ENCODE results near the gene CD58.

CD58 gene

GRCh38 chr1:116560704-116561490 lies 9.9 kb downstream of the CD58 start:
- Histone ChIP-seq H3K27ac (ENCODE audit: low read depth, low read length) (no peak overlapping the region), H3K4me1 (ENCODE audit: control insufficient read depth in 5 of 5, insufficient read depth in 5 of 5, low read length in 5 of 5) (peaks cover 0 to 7% (median 3%) of the 10 kb centered on the region in 5 donors), H3K9ac (ENCODE audit: low read length in 5 of 5) (no peak overlapping the region), H3K9me3 (ENCODE audit: control insufficient read depth in 5 of 5, low read length in 5 of 5) (no peaks in the 10 kb centered on the region), H3K4me3 (ENCODE audit: low read depth in 1 of 5, low read length in 5 of 5) (no peak overlapping the region), H3K36me3 (ENCODE audit: control insufficient read depth in 5 of 5, insufficient read depth in 5 of 5, low read length in 5 of 5) (no peaks in the 10 kb centered on the region), H3K27me3 (ENCODE audit: control insufficient read depth in 5 of 5, insufficient read depth in 4 of 5, low read length in 5 of 5) (no peaks in the 10 kb centered on the region)

GRCh38 chr1:116559304-116559761 lies 11.5 kb downstream of the CD58 start:
- no peaks in the 10 kb centered on the region for H3K36me3 ChIP-seq (ENCODE audit: control insufficient read depth in 5 of 5, insufficient read depth in 5 of 5, low read length in 5 of 5)
- no peak overlapping the region for H3K4me3 ChIP-seq (ENCODE audit: low read depth in 1 of 5, low read length in 5 of 5)
- no peaks in the 10 kb centered on the region for H3K9me3 ChIP-seq (ENCODE audit: control insufficient read depth in 5 of 5, low read length in 5 of 5)
- no peak overlapping the region for H3K27ac ChIP-seq (ENCODE audit: low read depth, low read length)
- no peak overlapping the region for H3K9ac ChIP-seq (ENCODE audit: low read length in 5 of 5)
- H3K4me1 ChIP-seq (ENCODE audit: control insufficient read depth in 5 of 5, insufficient read depth in 5 of 5, low read length in 5 of 5): peaks cover 0 to 17% (median 14%) of the 10 kb centered on the region in 5 donors
- H3K27me3 ChIP-seq (ENCODE audit: control insufficient read depth in 5 of 5, insufficient read depth in 4 of 5, low read length in 5 of 5): no peaks in the 10 kb centered on the region

- Histone ChIP-seq H3K9me3 (ENCODE audit: control insufficient read depth in 5 of 5, low read length in 5 of 5) (no peaks in the 10 kb centered on the region), H3K27me3 (ENCODE audit: control insufficient read depth in 5 of 5, insufficient read depth in 4 of 5, low read length in 5 of 5) (no peaks in the 10 kb centered on the region), H3K27ac (ENCODE audit: low read depth, low read length) (no peak overlapping the region), H3K9ac (ENCODE audit: low read length in 5 of 5) (no peak overlapping the region), H3K36me3 (ENCODE audit: control insufficient read depth in 5 of 5, insufficient read depth in 5 of 5, low read length in 5 of 5) (no peaks in the 10 kb centered on the region), H3K4me1 (ENCODE audit: control insufficient read depth in 5 of 5, insufficient read depth in 5 of 5, low read length in 5 of 5) (peaks cover 0 to 21% (median 16%) of the 10 kb centered on the region in 5 donors), H3K4me3 (ENCODE audit: low read depth in 1 of 5, low read length in 5 of 5) (no peak overlapping the region)
These were observed 12.3 kb downstream of the CD58 start for GRCh38 chr1:116558571-116558970.

- no peaks in the 10 kb centered on the region for H3K36me3 ChIP-seq (ENCODE audit: control insufficient read depth in 5 of 5, insufficient read depth in 5 of 5, low read length in 5 of 5)
- H3K9me3 ChIP-seq (ENCODE audit: control insufficient read depth in 5 of 5, low read length in 5 of 5): no peaks in the 10 kb centered on the region
- H3K4me3 ChIP-seq (ENCODE audit: low read depth in 1 of 5, low read length in 5 of 5): no peak overlapping the region
- H3K4me1 ChIP-seq (ENCODE audit: control insufficient read depth in 5 of 5, insufficient read depth in 5 of 5, low read length in 5 of 5): peaks cover 0 to 22% (median 16%) of the 10 kb centered on the region in 5 donors
- H3K27me3 ChIP-seq (ENCODE audit: control insufficient read depth in 5 of 5, insufficient read depth in 4 of 5, low read length in 5 of 5): no peaks in the 10 kb centered on the region
- H3K9ac ChIP-seq (ENCODE audit: low read length in 5 of 5): no peak overlapping the region
- H3K27ac ChIP-seq (ENCODE audit: low read depth, low read length): no peak overlapping the region
These were observed 12.7 kb downstream of the CD58 start for GRCh38 chr1:116558140-116558549.

- peaks cover 0 to 22% (median 16%) of the 10 kb centered on the region in 5 donors for H3K4me1 ChIP-seq (ENCODE audit: control insufficient read depth in 5 of 5, insufficient read depth in 5 of 5, low read length in 5 of 5)
- no peaks in the 10 kb centered on the region for H3K27me3 ChIP-seq (ENCODE audit: control insufficient read depth in 5 of 5, insufficient read depth in 4 of 5, low read length in 5 of 5)
- H3K9me3 ChIP-seq (ENCODE audit: control insufficient read depth in 5 of 5, low read length in 5 of 5): no peaks in the 10 kb centered on the region
- no peak overlapping the region for H3K9ac ChIP-seq (ENCODE audit: low read length in 5 of 5)
- no peak overlapping the region for H3K4me3 ChIP-seq (ENCODE audit: low read depth in 1 of 5, low read length in 5 of 5)
- H3K36me3 ChIP-seq (ENCODE audit: control insufficient read depth in 5 of 5, insufficient read depth in 5 of 5, low read length in 5 of 5): no peaks in the 10 kb centered on the region
- peak overlapping the region; percentile 38 for H3K27ac ChIP-seq (ENCODE audit: low read depth, low read length)
These were observed 13.4 kb downstream of the CD58 start for GRCh38 chr1:116557323-116557878.

DNA sequence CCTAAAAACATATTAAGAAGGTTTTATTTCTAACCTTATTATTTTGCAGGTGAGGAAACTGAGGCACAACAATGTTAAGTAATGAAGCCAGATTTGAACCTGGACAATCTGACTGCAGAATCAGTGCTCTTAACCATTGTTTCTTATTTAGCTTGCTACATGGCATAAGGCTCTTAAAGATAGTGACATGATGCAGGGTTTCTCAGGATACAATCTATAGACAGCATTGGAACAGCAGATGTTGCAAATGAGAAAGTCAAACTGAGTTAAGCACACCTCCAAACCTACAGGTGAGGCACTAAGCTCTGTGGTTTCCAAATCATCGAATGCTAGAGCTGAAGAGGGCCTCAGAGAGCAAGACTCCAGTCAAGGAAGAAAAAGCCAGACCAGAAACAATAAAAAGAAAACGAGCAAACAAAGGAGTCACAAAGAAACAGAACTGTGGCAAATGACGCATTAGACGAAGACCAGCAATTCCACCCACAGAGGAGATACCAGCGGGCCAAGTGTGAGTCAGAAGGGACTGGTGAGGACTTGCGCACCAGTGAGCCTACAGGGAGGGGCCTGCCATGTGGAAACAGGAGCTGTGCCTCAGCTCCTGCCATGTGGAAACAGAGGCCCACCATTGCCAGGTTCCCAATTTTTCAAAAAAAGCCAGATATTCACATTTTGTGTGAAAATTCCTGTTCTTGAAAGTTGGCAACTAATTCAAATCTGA lies 14.4 kb downstream of the CD58 start:
- Histone ChIP-seq H3K4me3 (ENCODE audit: low read depth in 1 of 5, low read length in 5 of 5) (no peak overlapping the region), H3K36me3 (ENCODE audit: control insufficient read depth in 5 of 5, insufficient read depth in 5 of 5, low read length in 5 of 5) (no peaks in the 10 kb centered on the region), H3K9me3 (ENCODE audit: control insufficient read depth in 5 of 5, low read length in 5 of 5) (no peaks in the 10 kb centered on the region), H3K27me3 (ENCODE audit: control insufficient read depth in 5 of 5, insufficient read depth in 4 of 5, low read length in 5 of 5) (no peaks in the 10 kb centered on the region), H3K9ac (ENCODE audit: low read length in 5 of 5) (no peak overlapping the region), H3K4me1 (ENCODE audit: control insufficient read depth in 5 of 5, insufficient read depth in 5 of 5, low read length in 5 of 5) (peaks cover 0 to 22% (median 16%) of the 10 kb centered on the region in 5 donors), H3K27ac (ENCODE audit: low read depth, low read length) (peak overlapping the region; percentile 38)

DNA sequence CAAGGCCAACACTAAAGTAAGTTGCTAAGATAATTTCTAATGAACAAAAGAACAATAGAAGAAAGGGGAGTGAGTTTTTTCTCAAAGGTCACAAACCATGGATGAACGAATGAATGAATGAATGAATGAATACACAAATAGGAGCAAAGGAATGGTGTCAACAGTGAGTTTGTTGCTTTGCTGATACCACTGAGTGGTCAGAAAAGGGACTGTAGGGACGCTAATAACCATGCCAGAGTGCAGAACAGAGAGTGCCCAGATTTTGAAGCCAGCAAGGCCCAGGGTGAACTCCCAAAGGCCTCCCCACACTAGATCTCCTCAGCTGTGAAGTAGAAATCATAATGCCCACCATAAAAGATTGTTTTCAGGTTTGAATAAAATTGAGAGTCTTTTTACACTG lies 15.9 kb downstream of the CD58 start:
- no peaks in the 10 kb centered on the region for H3K27me3 ChIP-seq (ENCODE audit: control insufficient read depth in 5 of 5, insufficient read depth in 4 of 5, low read length in 5 of 5)
- no peak overlapping the region for H3K4me3 ChIP-seq (ENCODE audit: low read depth in 1 of 5, low read length in 5 of 5)
- H3K36me3 ChIP-seq (ENCODE audit: control insufficient read depth in 5 of 5, insufficient read depth in 5 of 5, low read length in 5 of 5): no peaks in the 10 kb centered on the region
- no peaks in the 10 kb centered on the region for H3K9me3 ChIP-seq (ENCODE audit: control insufficient read depth in 5 of 5, low read length in 5 of 5)
- H3K27ac ChIP-seq (ENCODE audit: low read depth, low read length): peak overlapping the region; percentile 57
- no peak overlapping the region for H3K9ac ChIP-seq (ENCODE audit: low read length in 5 of 5)
- H3K4me1 ChIP-seq (ENCODE audit: control insufficient read depth in 5 of 5, insufficient read depth in 5 of 5, low read length in 5 of 5): peaks cover 0 to 22% (median 16%) of the 10 kb centered on the region in 5 donors

GRCh38 chr1:116553386-116554115 lies 17.3 kb downstream of the CD58 start:
- Histone ChIP-seq H3K27me3 (ENCODE audit: control insufficient read depth in 5 of 5, insufficient read depth in 4 of 5, low read length in 5 of 5) (no peaks in the 10 kb centered on the region), H3K36me3 (ENCODE audit: control insufficient read depth in 5 of 5, insufficient read depth in 5 of 5, low read length in 5 of 5) (no peaks in the 10 kb centered on the region), H3K9me3 (ENCODE audit: control insufficient read depth in 5 of 5, low read length in 5 of 5) (no peaks in the 10 kb centered on the region), H3K4me1 (ENCODE audit: control insufficient read depth in 5 of 5, insufficient read depth in 5 of 5, low read length in 5 of 5) (peaks cover 0 to 22% (median 16%) of the 10 kb centered on the region in 5 donors), H3K4me3 (ENCODE audit: low read depth in 1 of 5, low read length in 5 of 5) (no peak overlapping the region), H3K9ac (ENCODE audit: low read length in 5 of 5) (no peak overlapping the region), H3K27ac (ENCODE audit: low read depth, low read length) (no peak overlapping the region)

DNA sequence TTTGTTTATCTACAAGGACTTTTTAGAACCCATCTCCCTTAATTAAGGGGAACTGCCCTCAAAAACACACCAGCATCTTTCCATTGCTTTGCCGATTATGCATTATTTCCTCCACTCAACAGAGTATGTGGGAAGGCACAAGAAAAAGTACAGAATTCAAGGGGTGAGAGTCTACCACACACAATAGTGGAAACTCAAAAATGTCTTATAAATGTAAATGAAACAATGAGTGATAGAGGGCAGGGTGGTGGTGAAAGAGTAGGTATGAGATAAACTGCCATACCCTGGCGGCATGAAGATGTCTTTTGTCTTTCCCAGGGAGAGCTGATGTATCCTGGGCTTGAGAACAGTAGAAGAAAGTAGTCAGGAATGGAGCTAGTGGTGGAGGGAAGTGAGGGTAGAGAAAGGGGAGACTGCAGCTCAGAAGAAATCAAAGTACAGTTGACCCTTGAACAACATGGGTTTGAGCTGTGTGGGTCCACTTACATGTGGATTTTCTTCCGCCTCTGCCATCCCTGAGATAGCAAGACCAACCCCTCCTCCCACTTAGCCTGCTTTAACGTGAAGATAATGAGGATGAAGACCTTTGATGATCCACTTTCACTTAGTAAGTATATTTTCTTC lies 24.4 kb downstream of the CD58 start:
- H3K9me3 ChIP-seq (ENCODE audit: control insufficient read depth in 5 of 5, low read length in 5 of 5): no peaks in the 10 kb centered on the region
- H3K9ac ChIP-seq (ENCODE audit: low read length in 5 of 5): no peak overlapping the region
- H3K36me3 ChIP-seq (ENCODE audit: control insufficient read depth in 5 of 5, insufficient read depth in 5 of 5, low read length in 5 of 5): peaks cover 14 to 21% (median 15%) of the 10 kb centered on the region in 5 donors
- no peaks in the 10 kb centered on the region for H3K27me3 ChIP-seq (ENCODE audit: control insufficient read depth in 5 of 5, insufficient read depth in 4 of 5, low read length in 5 of 5)
- no peak overlapping the region for H3K4me3 ChIP-seq (ENCODE audit: low read depth in 1 of 5, low read length in 5 of 5)
- peaks cover 0 to 4% (median 0%) of the 10 kb centered on the region in 5 donors for H3K4me1 ChIP-seq (ENCODE audit: control insufficient read depth in 5 of 5, insufficient read depth in 5 of 5, low read length in 5 of 5)
- H3K27ac ChIP-seq (ENCODE audit: low read depth, low read length): no peak overlapping the region
